ENCODE data around the gene CLPTM1L.

CLPTM1L gene

DNA sequence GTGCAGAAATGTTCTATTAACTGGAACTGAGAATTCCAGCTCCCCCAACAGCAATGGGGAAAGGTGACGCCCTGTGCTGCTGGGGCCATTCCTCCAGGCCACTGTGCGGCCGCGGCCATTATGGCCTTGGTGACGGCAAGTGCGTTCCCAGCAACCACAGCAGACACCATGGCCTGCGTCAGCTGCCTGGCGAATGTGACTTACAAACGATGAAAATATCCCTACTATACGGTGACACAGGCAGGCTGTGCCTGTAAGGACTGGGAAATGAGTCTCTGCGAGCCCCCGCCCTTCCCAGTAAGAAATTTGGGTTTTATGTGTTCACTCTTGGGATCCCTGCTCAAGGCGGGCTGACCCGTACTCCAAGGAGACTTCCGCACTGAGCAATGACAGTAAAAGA is 20.6 kb downstream of the CLPTM1L start:
- peaks cover 13% of the 10 kb centered on the region for H3K36me3 ChIP-seq (ENCODE audit: control insufficient read depth, insufficient read depth, low read length)
- no peak overlapping the region for H4K8ac ChIP-seq (ENCODE audit: low read depth, low read length)

DNA sequence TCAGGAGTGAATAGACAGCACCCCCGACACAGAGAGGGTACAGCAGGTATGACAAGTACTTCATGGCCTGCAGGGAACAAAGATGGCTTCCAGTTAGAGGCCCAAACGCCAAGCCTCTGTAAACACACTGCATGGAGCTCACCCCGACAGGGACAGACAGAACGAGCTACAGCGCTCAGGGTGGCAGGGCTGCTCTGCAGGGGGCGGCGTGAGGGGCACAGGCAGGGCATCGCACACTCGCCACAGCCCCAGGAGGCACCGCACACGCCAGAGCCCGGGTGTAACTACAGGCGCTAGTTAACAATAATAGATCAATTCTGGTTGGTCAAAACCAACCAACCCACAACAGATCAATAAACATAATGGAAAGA is 21.1 kb downstream of the CLPTM1L start:
- Histone ChIP-seq H2BK120ac (ENCODE audit: low read depth, low read length) (no peak overlapping the region), H2BK15ac (replicated peaks; ENCODE audit: low read depth) (no peak overlapping the region), H3K4me1 (ENCODE audit: control insufficient read depth, low read depth, low read length) (no peaks in the 10 kb centered on the region), H2AK5ac (ENCODE audit: low read length) (no peak overlapping the region), H3K9ac (ENCODE audit: low read length) (no peak overlapping the region), H3K36me3 (ENCODE audit: control insufficient read depth, insufficient read depth, low read length) (peaks cover 14% of the 10 kb centered on the region), H4K8ac (ENCODE audit: low read depth, low read length) (no peak overlapping the region), H4K5ac (ENCODE audit: low read length) (no peak overlapping the region), H3K4ac (ENCODE audit: low read depth, low read length) (no peak overlapping the region), H3K4me2 (ENCODE audit: low read length) (no peak overlapping the region), H3K79me1 (ENCODE audit: low read length) (no peaks in the 10 kb centered on the region), H3K4me3 (ENCODE audit: low read length) (no peak overlapping the region), H3K27ac (ENCODE audit: low read depth, low read length) (no peak overlapping the region), H3K79me2 (ENCODE audit: control insufficient read depth, insufficient read depth, low read length) (no peaks in the 10 kb centered on the region), H3K27me3 (ENCODE audit: insufficient read depth, low read length, poor library complexity) (no peaks in the 10 kb centered on the region), H2BK5ac (ENCODE audit: low read length) (no peak overlapping the region), H3K23ac (ENCODE audit: low read length) (no peak overlapping the region), H3K18ac (ENCODE audit: low read length) (no peak overlapping the region), H3K56ac (ENCODE audit: low read length) (no peak overlapping the region)
- DNase-seq = no peak
- no CpG with 5 or more reads among the region's 13 CpGs for WGBS (ENCODE audit: extremely low coverage, insufficient coverage, low lambda C conversion rate)

More for the DNA sequence above, 20.6 kb downstream of the CLPTM1L start:
- Histone ChIP-seq H3K79me1 (ENCODE audit: low read length) (no peaks in the 10 kb centered on the region), H3K56ac (ENCODE audit: low read length) (no peak overlapping the region), H3K4me1 (ENCODE audit: control insufficient read depth, low read depth, low read length) (no peaks in the 10 kb centered on the region), H2AK5ac (ENCODE audit: low read length) (no peak overlapping the region), H3K27me3 (ENCODE audit: insufficient read depth, low read length, poor library complexity) (no peaks in the 10 kb centered on the region), H3K18ac (ENCODE audit: low read length) (no peak overlapping the region), H2BK5ac (ENCODE audit: low read length) (no peak overlapping the region), H3K4me2 (ENCODE audit: low read length) (no peak overlapping the region), H3K4ac (ENCODE audit: low read depth, low read length) (no peak overlapping the region), H2BK15ac (replicated peaks; ENCODE audit: low read depth) (no peak overlapping the region), H3K9ac (ENCODE audit: low read length) (no peak overlapping the region), H3K79me2 (ENCODE audit: control insufficient read depth, insufficient read depth, low read length) (no peaks in the 10 kb centered on the region), H4K5ac (ENCODE audit: low read length) (no peak overlapping the region), H3K27ac (ENCODE audit: low read depth, low read length) (no peak overlapping the region), H3K23ac (ENCODE audit: low read length) (no peak overlapping the region), H3K4me3 (ENCODE audit: low read length) (no peak overlapping the region), H2BK120ac (ENCODE audit: low read depth, low read length) (no peak overlapping the region)
- WGBS (ENCODE audit: extremely low coverage, insufficient coverage, low lambda C conversion rate) = no CpG with 5 or more reads among the region's 15 CpGs
- DNase-seq = no peak

DNA sequence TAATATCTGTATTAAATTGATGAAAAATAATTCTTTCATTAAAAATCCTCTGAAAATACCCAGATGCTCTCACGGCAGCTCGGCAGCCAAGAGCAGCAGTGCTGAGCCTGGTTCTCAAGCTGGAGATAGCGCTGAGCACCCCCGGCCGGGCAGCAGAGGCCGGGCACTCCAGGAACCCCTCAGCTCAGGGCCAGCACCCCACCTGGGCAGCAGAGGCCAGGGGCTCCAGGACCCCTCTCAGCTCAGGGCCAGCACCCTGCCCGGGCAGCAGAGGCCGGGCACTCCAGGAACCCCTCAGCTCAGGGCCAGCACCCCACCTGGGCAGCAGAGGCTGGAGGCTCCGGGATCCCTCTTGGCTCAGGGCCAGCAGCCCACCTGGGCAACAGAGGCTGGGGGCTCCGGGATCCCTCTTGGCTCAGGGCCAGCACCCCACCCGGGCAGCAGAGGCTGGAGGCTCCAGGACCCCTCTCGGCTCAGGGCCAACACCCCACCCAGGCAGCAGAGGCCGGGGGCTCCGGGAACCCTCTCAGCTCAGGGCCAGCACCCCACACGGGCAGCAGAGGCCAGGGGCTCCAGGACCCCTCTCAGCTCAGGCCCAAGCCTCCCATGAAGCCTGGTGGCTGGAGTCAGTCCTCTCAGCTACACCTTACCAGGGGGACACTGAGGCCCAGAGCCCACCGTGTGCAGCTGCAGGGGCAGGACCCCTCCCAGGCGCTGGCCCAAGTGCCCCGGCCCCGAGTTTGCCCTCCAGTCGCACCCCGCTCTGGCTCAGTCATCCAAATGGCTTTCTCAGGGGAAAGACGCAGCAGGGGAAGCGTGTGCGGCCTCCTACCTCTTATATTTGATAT is 21.7 kb downstream of the CLPTM1L start:
- Histone ChIP-seq H3K36me3 (ENCODE audit: control insufficient read depth, insufficient read depth, low read length) (peaks cover 15% of the 10 kb centered on the region), H2BK5ac (ENCODE audit: low read length) (no peak overlapping the region)

DNA sequence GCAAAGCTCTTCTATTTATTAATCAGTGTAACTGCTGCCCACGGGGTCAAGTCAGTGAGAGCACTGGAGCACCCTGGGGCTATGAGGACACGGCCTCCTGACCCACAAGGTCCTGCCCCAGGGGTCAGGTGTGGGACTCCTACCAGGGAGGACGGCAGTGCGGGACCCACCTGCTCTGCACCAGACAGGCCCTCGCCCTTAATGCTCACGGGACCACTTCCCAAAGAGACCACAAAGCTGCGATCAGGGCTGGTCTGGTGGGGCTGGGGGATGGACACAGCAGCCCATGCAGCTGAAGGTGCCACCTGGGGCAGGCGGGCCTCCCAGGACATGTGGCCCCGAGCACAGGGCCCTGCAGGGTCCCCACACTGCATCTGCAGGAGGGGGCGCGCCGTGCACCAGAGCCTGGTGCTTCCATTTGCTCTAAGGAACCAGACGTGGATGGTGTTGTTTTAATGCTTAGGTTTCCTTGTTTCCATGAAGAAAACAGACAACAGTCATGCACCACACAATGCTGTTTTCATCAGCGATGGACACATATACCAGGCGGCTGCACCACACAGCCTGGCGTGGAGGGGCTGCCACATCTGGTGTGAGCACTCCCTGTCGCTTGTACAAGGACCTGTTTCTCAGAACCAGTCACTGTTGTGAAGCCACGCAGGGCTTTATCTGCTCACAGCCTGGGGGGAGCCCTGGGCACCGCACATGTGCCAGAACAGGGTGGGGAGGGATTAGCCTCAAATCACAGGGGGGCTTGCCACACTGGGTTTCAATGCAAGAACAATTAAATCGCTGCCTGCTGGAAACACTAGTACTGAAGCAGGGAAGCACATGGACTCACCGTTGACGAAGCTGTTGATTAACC is 22.6 kb downstream of the CLPTM1L start:
- no peaks in the 10 kb centered on the region for H3K79me1 ChIP-seq (ENCODE audit: low read length)
- H3K56ac ChIP-seq (ENCODE audit: low read length) = no peak overlapping the region
- no peak overlapping the region for H4K8ac ChIP-seq (ENCODE audit: low read depth, low read length)
- H3K27me3 ChIP-seq (ENCODE audit: insufficient read depth, low read length, poor library complexity) = no peaks in the 10 kb centered on the region
- no peak for DNase-seq
- no peak overlapping the region for H3K18ac ChIP-seq (ENCODE audit: low read length)
- H3K9ac ChIP-seq (ENCODE audit: low read length) = no peak overlapping the region
- no peak overlapping the region for H4K5ac ChIP-seq (ENCODE audit: low read length)
- no peaks in the 10 kb centered on the region for H3K79me2 ChIP-seq (ENCODE audit: control insufficient read depth, insufficient read depth, low read length)
- no peak overlapping the region for H3K23ac ChIP-seq (ENCODE audit: low read length)
- no CpG with 5 or more reads among the region's 22 CpGs for WGBS (ENCODE audit: extremely low coverage, insufficient coverage, low lambda C conversion rate)
- no peak overlapping the region for H3K4me3 ChIP-seq (ENCODE audit: low read length)
- H2BK120ac ChIP-seq (ENCODE audit: low read depth, low read length) = no peak overlapping the region
- H2BK5ac ChIP-seq (ENCODE audit: low read length) = no peak overlapping the region
- H3K4ac ChIP-seq (ENCODE audit: low read depth, low read length) = no peak overlapping the region
- no peaks in the 10 kb centered on the region for H3K4me1 ChIP-seq (ENCODE audit: control insufficient read depth, low read depth, low read length)
- peaks cover 18% of the 10 kb centered on the region for H3K36me3 ChIP-seq (ENCODE audit: control insufficient read depth, insufficient read depth, low read length)
- no peak overlapping the region for H2BK15ac ChIP-seq (replicated peaks; ENCODE audit: low read depth)
- no peak overlapping the region for H3K27ac ChIP-seq (ENCODE audit: low read depth, low read length)
- no peak overlapping the region for H3K4me2 ChIP-seq (ENCODE audit: low read length)
- H2AK5ac ChIP-seq (ENCODE audit: low read length) = no peak overlapping the region

More for the DNA sequence above, 21.7 kb downstream of the CLPTM1L start:
- Histone ChIP-seq H3K4me2 (ENCODE audit: low read length) (no peak overlapping the region), H2BK15ac (replicated peaks; ENCODE audit: low read depth) (no peak overlapping the region), H3K18ac (ENCODE audit: low read length) (no peak overlapping the region), H3K56ac (ENCODE audit: low read length) (no peak overlapping the region), H3K27ac (ENCODE audit: low read depth, low read length) (no peak overlapping the region), H3K4ac (ENCODE audit: low read depth, low read length) (no peak overlapping the region), H3K9ac (ENCODE audit: low read length) (no peak overlapping the region), H2BK120ac (ENCODE audit: low read depth, low read length) (no peak overlapping the region), H3K27me3 (ENCODE audit: insufficient read depth, low read length, poor library complexity) (no peaks in the 10 kb centered on the region), H3K79me2 (ENCODE audit: control insufficient read depth, insufficient read depth, low read length) (no peaks in the 10 kb centered on the region), H3K23ac (ENCODE audit: low read length) (no peak overlapping the region), H3K4me3 (ENCODE audit: low read length) (no peak overlapping the region), H4K5ac (ENCODE audit: low read length) (no peak overlapping the region), H4K8ac (ENCODE audit: low read depth, low read length) (no peak overlapping the region), H3K79me1 (ENCODE audit: low read length) (no peaks in the 10 kb centered on the region), H2AK5ac (ENCODE audit: low read length) (no peak overlapping the region), H3K4me1 (ENCODE audit: control insufficient read depth, low read depth, low read length) (no peaks in the 10 kb centered on the region)
- no CpG with 5 or more reads among the region's 24 CpGs for WGBS (ENCODE audit: extremely low coverage, insufficient coverage, low lambda C conversion rate)
- DNase-seq = no peak

GRCh38 chr5:1321576-1321975 is 23.3 kb downstream of the CLPTM1L start:
- no peak overlapping the region for H3K23ac ChIP-seq (ENCODE audit: low read length)
- no CpG with 5 or more reads among the region's 16 CpGs for WGBS (ENCODE audit: extremely low coverage, insufficient coverage, low lambda C conversion rate)
- no peak overlapping the region for H3K18ac ChIP-seq (ENCODE audit: low read length)
- H3K56ac ChIP-seq (ENCODE audit: low read length) = no peak overlapping the region
- no peak overlapping the region for H3K4me3 ChIP-seq (ENCODE audit: low read length)
- no peak overlapping the region for H2BK5ac ChIP-seq (ENCODE audit: low read length)
- no peak overlapping the region for H2BK15ac ChIP-seq (replicated peaks; ENCODE audit: low read depth)
- no peak overlapping the region for H2BK120ac ChIP-seq (ENCODE audit: low read depth, low read length)
- no peak overlapping the region for H3K4me2 ChIP-seq (ENCODE audit: low read length)
- H3K27me3 ChIP-seq (ENCODE audit: insufficient read depth, low read length, poor library complexity) = no peaks in the 10 kb centered on the region
- H3K79me2 ChIP-seq (ENCODE audit: control insufficient read depth, insufficient read depth, low read length) = no peaks in the 10 kb centered on the region
- no peak overlapping the region for H3K27ac ChIP-seq (ENCODE audit: low read depth, low read length)
- no peak overlapping the region for H4K5ac ChIP-seq (ENCODE audit: low read length)
- H2AK5ac ChIP-seq (ENCODE audit: low read length) = no peak overlapping the region
- H3K4me1 ChIP-seq (ENCODE audit: control insufficient read depth, low read depth, low read length) = no peaks in the 10 kb centered on the region
- no peaks in the 10 kb centered on the region for H3K79me1 ChIP-seq (ENCODE audit: low read length)
- peaks cover 18% of the 10 kb centered on the region for H3K36me3 ChIP-seq (ENCODE audit: control insufficient read depth, insufficient read depth, low read length)
- H3K9ac ChIP-seq (ENCODE audit: low read length) = no peak overlapping the region
- no peak overlapping the region for H3K4ac ChIP-seq (ENCODE audit: low read depth, low read length)
- DNase-seq = no peak
- no peak overlapping the region for H4K8ac ChIP-seq (ENCODE audit: low read depth, low read length)

Measured in mesendoderm (in vitro differentiated cells).